Fibroblast of mammary gland (primary cell): ENCODE measurements around the gene ZNF500.

Experiments used
- DNase-seq: peaks from one replicate; pipeline ENCODE4 v3.0.0-alpha.2; 2010; ENCODE audit warnings: low read depth
- H3K4me3 ChIP-seq: 2 replicates; pipeline ENCODE4 v1.5.1; 2011; ENCODE audit warnings: low read depth, mild to moderate bottlenecking, low read length, moderate library complexity; ENCODE audit not compliant: control insufficient read depth
- TF ChIP-seq, protein P1 (sequence below): conservative IDR thresholded peaks from 2 replicates; pipeline ENCODE4 v1.5.1; 2011; ENCODE audit warnings: low read depth, low read length, inconsistent platforms; ENCODE audit not compliant: control insufficient read depth, insufficient read depth

The ZNF500 gene

DNA sequence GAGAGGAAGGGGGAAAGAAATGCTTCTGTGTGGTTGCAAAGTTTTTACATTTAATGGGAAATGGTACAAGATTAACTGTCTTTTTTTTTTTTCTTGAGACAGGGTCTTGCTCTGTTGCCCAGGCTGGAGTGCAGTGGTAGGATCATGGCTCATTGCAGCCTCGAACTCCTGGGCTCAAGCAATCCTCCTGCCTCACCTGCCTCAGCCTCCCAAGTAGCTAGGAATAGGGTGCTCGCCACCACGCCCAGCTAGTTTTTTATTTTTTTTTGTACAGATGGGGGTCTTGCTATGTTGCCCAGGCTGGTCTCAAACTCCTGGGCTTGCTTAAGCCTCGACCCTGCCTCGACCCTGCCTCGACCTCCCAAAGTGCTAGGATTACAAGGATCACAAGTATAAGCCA, 39.3 kb upstream of the ZNF500 start:
- no peak for DNase-seq
- no peak overlapping the region for H3K4me3 ChIP-seq
- TF ChIP-seq, protein P1, sequence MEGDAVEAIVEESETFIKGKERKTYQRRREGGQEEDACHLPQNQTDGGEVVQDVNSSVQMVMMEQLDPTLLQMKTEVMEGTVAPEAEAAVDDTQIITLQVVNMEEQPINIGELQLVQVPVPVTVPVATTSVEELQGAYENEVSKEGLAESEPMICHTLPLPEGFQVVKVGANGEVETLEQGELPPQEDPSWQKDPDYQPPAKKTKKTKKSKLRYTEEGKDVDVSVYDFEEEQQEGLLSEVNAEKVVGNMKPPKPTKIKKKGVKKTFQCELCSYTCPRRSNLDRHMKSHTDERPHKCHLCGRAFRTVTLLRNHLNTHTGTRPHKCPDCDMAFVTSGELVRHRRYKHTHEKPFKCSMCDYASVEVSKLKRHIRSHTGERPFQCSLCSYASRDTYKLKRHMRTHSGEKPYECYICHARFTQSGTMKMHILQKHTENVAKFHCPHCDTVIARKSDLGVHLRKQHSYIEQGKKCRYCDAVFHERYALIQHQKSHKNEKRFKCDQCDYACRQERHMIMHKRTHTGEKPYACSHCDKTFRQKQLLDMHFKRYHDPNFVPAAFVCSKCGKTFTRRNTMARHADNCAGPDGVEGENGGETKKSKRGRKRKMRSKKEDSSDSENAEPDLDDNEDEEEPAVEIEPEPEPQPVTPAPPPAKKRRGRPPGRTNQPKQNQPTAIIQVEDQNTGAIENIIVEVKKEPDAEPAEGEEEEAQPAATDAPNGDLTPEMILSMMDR = no peak

DNA sequence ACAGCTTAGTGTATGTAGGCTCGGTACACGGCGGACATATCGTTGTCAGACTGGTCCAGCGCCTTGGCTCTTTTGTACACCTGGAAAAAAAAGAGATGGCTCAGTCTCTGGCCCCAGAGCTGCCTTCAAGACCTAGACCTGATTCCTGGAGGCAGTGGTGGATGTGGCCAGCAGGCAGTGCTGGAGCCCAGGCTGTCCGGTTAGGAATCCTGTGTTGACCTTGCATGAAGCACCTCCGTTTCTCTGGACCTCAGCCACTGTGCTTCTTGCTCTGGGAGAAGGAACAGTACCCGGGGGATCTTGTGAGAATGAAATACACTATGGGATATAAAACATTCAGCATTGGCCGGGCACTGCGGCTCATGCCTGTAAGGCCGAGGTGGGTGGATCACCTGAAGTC, 38.3 kb upstream of the ZNF500 start:
- no peak for DNase-seq
- H3K4me3 ChIP-seq = no peak overlapping the region
- TF ChIP-seq, protein P1 = no peak

DNA sequence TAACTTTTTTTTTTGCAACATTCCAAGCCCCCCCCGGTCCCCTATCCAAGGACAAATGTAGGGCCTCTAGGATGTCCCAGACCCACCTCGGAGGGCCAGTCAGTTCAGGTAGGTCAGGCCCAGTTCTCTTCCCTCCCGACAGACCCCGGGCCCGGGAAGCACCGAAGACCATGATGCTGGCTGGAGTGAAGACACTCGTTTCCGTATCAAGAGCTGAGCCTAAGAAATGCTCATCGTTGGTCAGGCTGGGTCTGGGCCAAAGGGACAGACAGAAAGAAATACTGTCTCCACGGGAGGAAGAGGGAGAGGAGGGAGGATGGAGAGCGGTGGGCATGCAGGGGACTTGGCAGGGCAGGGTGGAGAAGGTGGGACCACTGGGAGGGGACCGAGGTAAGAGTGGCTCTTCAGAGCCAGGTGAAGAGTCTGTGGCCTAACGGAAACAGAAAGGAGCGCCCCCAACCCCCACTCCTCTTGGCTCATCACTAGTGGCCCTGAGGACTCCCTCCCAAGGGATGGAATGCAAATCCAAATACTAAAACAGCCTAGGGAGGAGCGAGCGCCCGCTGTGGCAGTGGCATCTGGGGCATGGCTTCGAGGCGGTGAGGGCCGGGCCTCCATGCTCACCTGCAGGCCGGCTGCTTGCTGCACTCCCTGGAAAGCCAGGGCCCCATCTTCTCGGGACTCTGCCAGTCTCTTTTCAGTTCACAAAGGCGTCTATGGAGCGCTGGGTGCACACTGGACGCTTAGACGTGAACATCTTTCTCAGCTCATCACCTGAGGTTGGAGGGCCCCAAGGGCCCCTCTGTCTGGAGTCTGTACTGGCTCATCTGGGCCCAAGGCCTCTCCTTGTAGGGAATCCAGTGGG, 37.2 kb upstream of the ZNF500 start:
- no peak overlapping the region for H3K4me3 ChIP-seq
- TF ChIP-seq, protein P1 = no peak
- no peak for DNase-seq

DNA sequence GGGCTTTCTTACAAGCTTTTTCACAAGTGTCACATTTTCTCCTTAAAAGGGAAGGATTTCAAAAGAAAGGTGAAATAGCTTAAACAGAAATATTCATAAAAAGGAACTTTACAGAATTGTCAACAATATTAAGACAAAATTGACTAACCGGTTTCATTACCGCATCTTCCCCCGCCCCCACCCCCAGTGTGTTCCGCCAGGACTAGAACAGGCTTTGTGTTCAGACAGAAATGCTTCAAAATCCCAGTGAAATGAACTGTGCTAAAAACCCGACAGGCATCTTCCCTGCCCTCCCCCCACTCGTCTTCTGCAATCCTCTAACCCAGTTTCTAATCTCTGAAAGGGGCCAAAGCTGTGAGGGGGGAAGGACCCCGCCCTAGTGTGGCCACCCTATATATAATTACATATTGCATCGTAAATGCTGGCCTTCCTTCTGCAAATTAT, 36.5 kb upstream of the ZNF500 start:
- TF ChIP-seq, protein P1 = no peak
- H3K4me3 ChIP-seq = peak overlapping the region; percentile 62
- DNase-seq = no peak

DNA sequence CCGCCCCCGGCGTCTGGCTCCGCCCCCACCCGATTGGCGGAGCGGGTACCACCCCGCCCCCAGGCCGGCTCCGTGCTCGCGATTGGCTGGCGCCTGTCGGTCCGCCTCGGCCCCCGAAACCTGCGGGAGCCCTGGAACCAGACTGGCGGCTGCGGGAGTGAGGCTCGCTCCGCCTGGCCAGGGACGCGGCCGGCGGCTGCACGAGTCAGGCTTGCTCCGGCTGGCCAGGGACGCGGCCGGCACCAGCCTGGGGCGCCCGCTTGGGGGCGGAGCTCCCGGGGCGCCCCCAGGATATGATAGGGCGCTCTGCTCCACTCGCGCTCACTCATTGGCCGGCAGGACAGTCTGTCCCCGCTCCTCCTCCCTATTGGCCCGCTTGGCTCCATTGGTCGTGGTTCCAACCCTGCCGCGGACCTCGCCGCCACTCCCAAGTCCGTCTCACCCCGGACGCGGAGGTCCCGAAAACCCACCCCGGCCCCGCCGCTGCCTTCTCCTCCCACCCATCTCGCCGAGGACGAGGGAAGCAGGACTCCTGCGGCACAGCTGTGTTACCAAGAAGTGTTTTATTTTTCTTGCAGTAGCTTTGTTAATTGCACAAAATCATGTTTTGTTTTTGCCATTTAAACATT, 35.8 kb upstream of the ZNF500 start:
- DNase-seq = peak; percentile 87
- H3K4me3 ChIP-seq = peak overlapping the region; percentile 62
- TF ChIP-seq, protein P1 = no peak

DNA sequence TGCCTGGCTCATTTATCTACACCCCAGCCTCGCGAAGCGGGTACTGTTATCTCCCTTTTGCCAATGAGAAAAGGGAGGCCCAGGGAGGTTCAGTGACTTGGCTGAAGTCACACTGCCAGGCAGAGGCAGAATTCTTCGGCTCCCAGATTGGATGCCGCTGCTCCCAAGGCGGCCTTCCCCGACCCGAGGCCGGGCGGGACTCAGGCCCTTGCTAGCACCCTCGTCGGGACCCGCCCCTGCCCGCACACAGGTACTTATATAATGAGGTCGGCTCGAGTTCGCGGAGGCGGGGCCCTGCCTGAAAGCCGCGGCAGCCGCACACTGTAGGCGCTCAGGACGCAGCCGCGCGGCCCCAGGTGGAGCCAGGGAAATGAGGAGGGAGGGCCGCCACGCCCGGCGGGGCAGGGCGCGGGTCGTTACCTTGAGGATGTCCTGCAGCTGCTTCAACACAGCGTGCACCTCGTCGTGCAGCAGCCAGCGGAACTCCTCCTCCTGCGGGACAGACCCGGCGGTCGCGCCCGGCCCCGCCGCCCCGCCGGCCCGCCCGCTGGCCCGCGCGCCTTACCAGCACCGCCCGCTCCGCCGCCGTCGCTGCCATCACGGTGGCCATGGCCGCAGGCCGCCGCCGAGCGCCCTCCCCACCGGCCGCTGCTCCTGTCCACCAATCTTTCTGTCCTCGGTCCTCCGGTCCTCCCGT, 35.1 kb upstream of the ZNF500 start, which contains the start of gene ROGDI:
TSS of gene ROGDI (minus strand) at position 672 of the 697 bp plus-strand sequence. CDS start at position 610, 62 bp downstream.
- DNase-seq = no peak
- TF ChIP-seq, protein P1 = no peak

More for the DNA sequence above, 35.1 kb upstream of the ZNF500 start, which contains the start of gene ROGDI:
- H3K4me3 ChIP-seq = peak within 1 kb of the TSS; percentile 62
